Breast epithelium (tissue), 4 donors: ENCODE results near the gene RERE. TPM values are rescaled to one million over a fixed set of nuclear protein-coding genes. Genes with fewer than 3 reads are reported as not detected.

Source experiments
- DNase-seq, 2 donors: peaks; one replicate each; pipeline ENCODE4 v3.0.0-alpha.2; 2019; ENCODE audit warnings: low spot score in 2 of 2
- H3K27ac ChIP-seq, 2 donors: fragments of 200-600 bp; sonication (generic) in 1 of 2; one replicate each; pipeline ENCODE4 v1.5.1; 2016 to 2019; ENCODE audit warnings: mild to moderate bottlenecking in 1 of 2
- H3K27me3 ChIP-seq, 2 donors: fragments of 200-600 bp; sonication (generic) in 1 of 2; one replicate each; pipeline versions ENCODE4 v1.5.1 to v1.6.0; 2017 to 2019; ENCODE audit warnings: control low read depth in 1 of 2, mild to moderate bottlenecking in 1 of 2
- H3K36me3 ChIP-seq: fragments of 200-600 bp; one replicate; pipeline ENCODE4 v1.5.1; 2019
- H3K4me1 ChIP-seq, 2 donors: fragments of 200-600 bp; sonication (generic); one replicate each; pipeline ENCODE4 v1.5.1; 2016 to 2019; ENCODE audit warnings: control low read depth in 1 of 2
- H3K4me3 ChIP-seq, 3 donors: fragments of 200-600 bp; sonication (generic); 1 replicate in 2 of 3; 2 replicates in 1 of 3; pipeline ENCODE4 v1.5.1; 2016 to 2019; ENCODE audit warnings: mild to moderate bottlenecking in 3 of 3, moderate library complexity in 2 of 3
- H3K9me3 ChIP-seq, 2 donors: fragments of 200-600 bp; sonication (generic) in 1 of 2; one replicate each; pipeline ENCODE4 v1.5.1; 2016 to 2019; ENCODE audit warnings: control low read depth in 1 of 2
- POLR2A ChIP-seq: fragments of 450-650 bp; IDR thresholded peaks from one replicate; pipeline ENCODE4 v1.6.1; 2016; ENCODE audit warnings: antibody characterized with exemption, mild to moderate bottlenecking, moderate library complexity
- POLR2AphosphoS5 ChIP-seq, 3 donors: sonication (generic); formaldehyde crosslinking; IDR thresholded peaks; one replicate each; pipeline ENCODE4 v1.6.1; 2017; ENCODE audit warnings: antibody characterized with exemption in 3 of 3
- intact Hi-C: fragments of 100-400 bp; cut with DNase I; formaldehyde crosslinking; loops from one replicate; pipeline ENCODE4 v1.15.1; 2023; ENCODE audit warnings: low total_unique reads
- total RNA-seq, 3 donors: library from RNA; depleted of rRNA; stranded (reverse); fragments of >200 nt; gene quantifications; one replicate each; pipeline ENCODE4 v1.1.0, GENCODE V29; 2016
- TF ChIP-seq, protein P1 (sequence below), 3 donors: fragments of 450-650 bp; IDR thresholded peaks; one replicate each; pipeline ENCODE4 v1.5.1; 2016 to 2017; ENCODE audit warnings: antibody characterized with exemption in 3 of 3, mild to moderate bottlenecking in 3 of 3, moderate library complexity in 3 of 3

Gene RERE
- total RNA-seq, 3 donors from 2014 or later = 65.8 to 166 (median 123) TPM

DNA sequence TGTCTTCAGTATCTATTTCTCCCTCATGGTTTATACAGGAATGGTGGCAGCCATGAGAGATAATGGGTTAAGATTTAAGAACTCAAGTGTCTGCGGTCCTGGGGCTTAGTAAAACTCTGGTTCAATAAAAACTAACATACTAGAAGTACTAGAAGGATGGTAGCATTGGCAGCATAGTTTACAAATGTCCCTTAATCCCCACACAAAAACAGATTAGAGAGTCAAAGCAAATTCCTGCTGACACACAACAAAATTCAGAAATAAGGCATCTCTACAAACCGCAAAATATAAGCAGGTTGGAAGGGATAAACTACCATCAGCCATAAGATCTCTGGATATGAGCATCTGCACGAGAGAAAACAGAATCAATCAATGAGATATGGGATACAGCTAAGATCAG lies 234.4 kb downstream of the RERE start:
- Histone ChIP-seq H3K27me3 (no peaks in the 10 kb centered on the region), H3K9me3 (no peaks in the 10 kb centered on the region), H3K36me3 (no peaks in the 10 kb centered on the region), H3K27ac (no peak overlapping the region), H3K4me3 (no peak overlapping the region), H3K4me1 (no peaks in the 10 kb centered on the region)
- TF ChIP-seq POLR2A = no peak
- TF ChIP-seq POLR2AphosphoS5 (IDR thresholded peaks at IDR 0.05) = no peak
- TF ChIP-seq, protein P1, sequence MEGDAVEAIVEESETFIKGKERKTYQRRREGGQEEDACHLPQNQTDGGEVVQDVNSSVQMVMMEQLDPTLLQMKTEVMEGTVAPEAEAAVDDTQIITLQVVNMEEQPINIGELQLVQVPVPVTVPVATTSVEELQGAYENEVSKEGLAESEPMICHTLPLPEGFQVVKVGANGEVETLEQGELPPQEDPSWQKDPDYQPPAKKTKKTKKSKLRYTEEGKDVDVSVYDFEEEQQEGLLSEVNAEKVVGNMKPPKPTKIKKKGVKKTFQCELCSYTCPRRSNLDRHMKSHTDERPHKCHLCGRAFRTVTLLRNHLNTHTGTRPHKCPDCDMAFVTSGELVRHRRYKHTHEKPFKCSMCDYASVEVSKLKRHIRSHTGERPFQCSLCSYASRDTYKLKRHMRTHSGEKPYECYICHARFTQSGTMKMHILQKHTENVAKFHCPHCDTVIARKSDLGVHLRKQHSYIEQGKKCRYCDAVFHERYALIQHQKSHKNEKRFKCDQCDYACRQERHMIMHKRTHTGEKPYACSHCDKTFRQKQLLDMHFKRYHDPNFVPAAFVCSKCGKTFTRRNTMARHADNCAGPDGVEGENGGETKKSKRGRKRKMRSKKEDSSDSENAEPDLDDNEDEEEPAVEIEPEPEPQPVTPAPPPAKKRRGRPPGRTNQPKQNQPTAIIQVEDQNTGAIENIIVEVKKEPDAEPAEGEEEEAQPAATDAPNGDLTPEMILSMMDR (IDR thresholded peaks at IDR 0.05) = no peak
- DNase-seq = no peak
- intact Hi-C loops = no loop called here

DNA sequence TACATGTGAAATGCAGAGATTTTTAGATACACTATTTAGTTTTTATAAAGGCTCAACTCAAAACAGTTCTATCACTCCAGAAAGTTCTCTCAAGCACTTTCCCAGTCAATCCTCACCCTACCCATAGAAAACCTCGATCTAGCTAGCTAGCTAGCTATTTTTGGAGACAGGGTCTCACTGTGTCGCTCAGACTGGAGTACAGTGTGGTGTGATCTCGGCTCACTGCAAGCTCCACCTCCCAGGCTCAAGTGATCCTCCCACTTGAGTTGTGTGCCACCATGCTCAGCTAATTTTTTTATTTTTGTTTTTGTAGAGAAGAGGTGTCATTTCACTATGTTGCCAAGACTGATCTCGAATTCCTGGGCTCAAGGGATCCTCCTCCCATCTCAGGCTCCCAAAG lies 236.9 kb downstream of the RERE start:
- H3K36me3 ChIP-seq = no peaks in the 10 kb centered on the region
- H3K4me3 ChIP-seq = no peak overlapping the region
- no peaks in the 10 kb centered on the region for H3K27me3 ChIP-seq
- TF ChIP-seq, protein P1 (IDR thresholded peaks at IDR 0.05) = no peak
- TF ChIP-seq POLR2A (no peak), POLR2AphosphoS5 (IDR thresholded peaks at IDR 0.05) (no peak)
- intact Hi-C loops = no loop called here
- H3K9me3 ChIP-seq = no peaks in the 10 kb centered on the region
- H3K27ac ChIP-seq = no peak overlapping the region
- H3K4me1 ChIP-seq = no peaks in the 10 kb centered on the region
- no peak for DNase-seq

DNA sequence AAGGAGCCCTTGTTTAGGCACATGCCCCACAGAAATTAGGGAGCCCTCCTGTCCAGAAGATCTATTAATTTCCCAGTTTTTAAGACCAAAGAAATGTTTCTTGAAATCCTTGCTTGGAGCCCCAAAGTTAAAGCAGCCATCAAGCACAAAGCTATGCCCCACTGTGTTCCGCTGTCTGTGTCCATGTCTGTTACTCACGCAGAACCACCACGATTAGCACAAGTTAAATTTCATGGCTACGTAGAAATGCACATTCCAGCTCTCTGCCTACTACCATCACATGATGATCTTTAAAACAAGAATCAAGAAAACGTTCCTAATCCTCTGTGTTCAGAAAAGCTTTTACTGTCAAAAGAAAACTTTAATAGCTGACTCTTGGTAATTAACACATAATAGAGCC lies 238.5 kb downstream of the RERE start:
- DNase-seq = no peak
- Histone ChIP-seq H3K4me1 (no peaks in the 10 kb centered on the region), H3K9me3 (no peaks in the 10 kb centered on the region), H3K36me3 (no peaks in the 10 kb centered on the region), H3K4me3 (no peak overlapping the region), H3K27ac (no peak overlapping the region), H3K27me3 (no peaks in the 10 kb centered on the region)
- TF ChIP-seq, protein P1 (IDR thresholded peaks at IDR 0.05) = no peak
- TF ChIP-seq POLR2A (no peak), POLR2AphosphoS5 (IDR thresholded peaks at IDR 0.05) (no peak)
- intact Hi-C loops = no loop called here

DNA sequence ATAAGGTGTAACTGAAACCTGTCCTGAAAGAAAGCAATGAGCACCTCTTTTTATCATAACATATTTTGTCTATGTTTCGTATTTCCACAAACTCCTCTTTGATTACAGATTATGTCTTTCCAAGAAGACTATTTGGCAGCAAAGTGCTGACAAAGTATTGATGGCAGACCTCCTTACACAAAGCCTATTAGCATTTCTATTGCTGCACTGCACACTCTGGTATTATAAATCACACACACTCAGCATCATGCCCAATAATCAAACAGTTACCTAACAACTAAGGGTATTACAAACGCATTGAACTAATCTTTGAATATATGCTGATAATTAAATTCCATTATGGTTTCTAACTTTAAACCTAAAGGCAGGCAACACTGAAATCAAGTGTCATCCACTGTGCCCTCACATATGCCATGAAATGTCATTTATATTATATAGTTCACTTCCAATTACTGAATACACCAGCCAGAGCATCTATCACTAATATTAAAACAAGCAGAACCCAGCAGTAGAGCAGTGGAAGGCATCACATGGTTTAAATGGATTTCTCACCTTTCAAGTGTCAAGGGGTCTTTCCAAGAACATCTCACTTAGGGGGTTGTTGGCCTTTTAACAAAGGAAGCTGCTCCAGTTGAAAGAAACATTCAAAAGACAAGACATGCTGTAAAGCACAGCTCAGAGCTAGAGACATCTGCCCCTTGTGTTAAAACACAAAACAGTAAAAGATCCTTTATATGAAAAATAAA lies 239.1 kb downstream of the RERE start:
- no peak overlapping the region for H3K27ac ChIP-seq
- intact Hi-C loops = no loop called here
- H3K4me3 ChIP-seq = no peak overlapping the region
- no peaks in the 10 kb centered on the region for H3K9me3 ChIP-seq
- no peaks in the 10 kb centered on the region for H3K36me3 ChIP-seq
- no peak for DNase-seq
- TF ChIP-seq POLR2A (no peak), POLR2AphosphoS5 (IDR thresholded peaks at IDR 0.05) (no peak)
- TF ChIP-seq, protein P1 (IDR thresholded peaks at IDR 0.05) = no peak
- H3K27me3 ChIP-seq = no peaks in the 10 kb centered on the region
- H3K4me1 ChIP-seq = no peaks in the 10 kb centered on the region

DNA sequence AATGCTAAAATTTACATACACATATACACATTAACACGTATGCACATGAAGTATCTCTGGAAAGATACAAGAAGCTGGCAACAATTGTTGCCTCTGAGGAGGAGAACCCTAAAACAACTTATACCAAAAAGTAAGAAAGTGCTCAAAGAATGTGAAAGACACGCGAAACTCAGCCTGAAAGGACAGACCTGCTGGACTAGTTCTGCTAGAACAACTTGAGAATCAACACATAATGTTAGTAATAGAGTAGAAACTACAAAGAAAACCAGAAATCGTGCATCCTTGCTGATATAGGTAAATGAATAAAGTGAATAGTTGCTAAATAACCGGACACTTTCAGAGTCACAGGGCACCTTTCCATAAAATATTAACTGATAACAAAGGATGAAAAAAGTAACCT lies 242.5 kb downstream of the RERE start:
- H3K27ac ChIP-seq = no peak overlapping the region
- peaks cover 0 to 4% of the 10 kb centered on the region in 2 donors for H3K4me1 ChIP-seq
- DNase-seq = no peak
- no peaks in the 10 kb centered on the region for H3K36me3 ChIP-seq
- TF ChIP-seq, protein P1 (IDR thresholded peaks at IDR 0.05) = no peak
- TF ChIP-seq POLR2AphosphoS5 (IDR thresholded peaks at IDR 0.05) (no peak), POLR2A (no peak)
- no peaks in the 10 kb centered on the region for H3K27me3 ChIP-seq
- intact Hi-C loops = no loop called here
- no peaks in the 10 kb centered on the region for H3K9me3 ChIP-seq
- no peak overlapping the region for H3K4me3 ChIP-seq
